ENCODE measurements around the gene NYAP2. TPM values are rescaled to one million over a fixed set of nuclear protein-coding genes. Genes with fewer than 3 reads are reported as not detected.

NYAP2 gene
- total and polyA plus RNA-seq, 4 donors, result 0.15 to 2.0 (median 0.96) TPM

DNA sequence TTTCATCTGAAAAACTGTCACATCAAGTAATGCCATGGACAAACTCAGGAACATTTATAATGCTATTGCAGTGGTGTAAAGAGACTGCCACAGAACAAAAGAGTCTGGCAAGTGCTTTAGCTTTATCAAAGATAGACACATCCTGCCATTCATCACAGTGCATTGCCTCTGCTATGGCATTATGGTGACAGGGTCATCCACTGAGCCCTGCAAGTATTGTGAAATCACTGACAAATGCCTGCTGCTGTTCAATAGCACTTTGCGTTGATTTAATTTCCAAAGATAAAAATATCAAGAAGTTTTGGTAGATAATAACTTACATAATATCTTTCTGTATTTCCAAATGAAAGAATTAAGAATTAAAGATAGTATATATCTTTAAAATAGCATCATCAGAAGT, 38.7 kb downstream of the NYAP2 start:
- H3K27me3 ChIP-seq (ENCODE audit: control insufficient read depth in 1 of 2, insufficient read depth in 2 of 2, low read length in 1 of 2), result no peaks in the 10 kb centered on the region
- WGBS, 2 donors, result 73 to 88% methylated on average over 1 of the region's 1 CpG
- DNase-seq, result no peak
- ATAC-seq (ENCODE audit: low FRiP score), result no peak
- H3K27ac ChIP-seq (ENCODE audit: low read depth in 1 of 2, low read length in 2 of 2), result no peak overlapping the region
- H3K36me3 ChIP-seq (ENCODE audit: control insufficient read depth in 1 of 2, insufficient read depth in 2 of 2, low read length in 1 of 2), result no peaks in the 10 kb centered on the region
- no peaks in the 10 kb centered on the region for H3K4me1 ChIP-seq (ENCODE audit: control insufficient read depth in 1 of 2, insufficient read depth in 2 of 2, low read length in 2 of 2)
- H3K9me3 ChIP-seq (ENCODE audit: control insufficient read depth, low read length), result no peaks in the 10 kb centered on the region
- no peak overlapping the region for H3K4me3 ChIP-seq (ENCODE audit: low read length in 2 of 2)
- intact Hi-C loops (cut with DNase I), result no loop called here

DNA sequence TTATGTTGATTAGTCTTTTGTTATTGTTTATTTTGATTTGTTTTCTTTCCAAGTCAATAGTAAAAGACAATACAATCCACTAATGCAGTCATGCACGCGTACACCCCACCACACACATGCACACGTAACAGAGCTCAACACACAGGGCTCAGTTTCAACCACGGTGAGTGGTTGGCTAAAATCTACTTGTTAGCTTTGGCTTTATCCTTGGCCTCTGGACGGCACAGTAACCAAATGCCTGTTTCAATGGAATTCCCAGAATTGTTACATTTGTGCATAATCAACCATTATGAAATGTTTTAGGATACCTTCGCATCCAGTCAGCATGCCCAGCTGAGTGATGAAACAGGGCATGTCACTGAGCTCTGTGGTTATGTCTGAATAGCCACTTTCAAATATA, 53.2 kb downstream of the NYAP2 start:
- Histone ChIP-seq H3K27me3 (ENCODE audit: control insufficient read depth in 1 of 2, insufficient read depth in 2 of 2, low read length in 1 of 2) (no peaks in the 10 kb centered on the region), H3K4me1 (ENCODE audit: control insufficient read depth in 1 of 2, insufficient read depth in 2 of 2, low read length in 2 of 2) (no peaks in the 10 kb centered on the region), H3K27ac (ENCODE audit: low read depth in 1 of 2, low read length in 2 of 2) (no peak overlapping the region), H3K4me3 (ENCODE audit: low read length in 2 of 2) (no peak overlapping the region), H3K36me3 (ENCODE audit: control insufficient read depth in 1 of 2, insufficient read depth in 2 of 2, low read length in 1 of 2) (no peaks in the 10 kb centered on the region), H3K9me3 (ENCODE audit: control insufficient read depth, low read length) (no peaks in the 10 kb centered on the region)
- intact Hi-C loops (cut with DNase I), result no loop called here
- DNase-seq, result no peak
- 17 to 25% methylated on average over 6 of the region's 6 CpGs for WGBS, 2 donors
- no peak for ATAC-seq (ENCODE audit: low FRiP score)

DNA sequence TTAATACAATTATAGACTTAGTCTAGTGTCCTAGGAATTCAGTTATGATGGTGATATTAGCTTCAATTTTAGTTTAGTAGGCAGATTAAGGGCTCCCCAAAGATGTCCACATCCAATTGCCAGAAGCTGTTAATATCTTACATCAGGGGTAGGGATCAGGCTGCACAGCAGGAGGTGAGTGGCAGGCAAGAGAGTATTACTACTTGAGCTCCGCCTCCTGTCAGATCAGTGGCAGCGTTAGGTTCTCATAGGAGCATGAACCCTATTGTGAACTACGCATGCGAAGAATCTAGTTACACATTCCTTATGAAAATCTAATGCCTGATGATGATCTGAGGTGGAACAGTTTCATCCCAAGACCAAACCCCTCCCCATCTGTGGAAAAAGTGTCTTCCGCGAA, 54.9 kb downstream of the NYAP2 start:
- intact Hi-C loops (cut with DNase I), result no loop called here

DNA sequence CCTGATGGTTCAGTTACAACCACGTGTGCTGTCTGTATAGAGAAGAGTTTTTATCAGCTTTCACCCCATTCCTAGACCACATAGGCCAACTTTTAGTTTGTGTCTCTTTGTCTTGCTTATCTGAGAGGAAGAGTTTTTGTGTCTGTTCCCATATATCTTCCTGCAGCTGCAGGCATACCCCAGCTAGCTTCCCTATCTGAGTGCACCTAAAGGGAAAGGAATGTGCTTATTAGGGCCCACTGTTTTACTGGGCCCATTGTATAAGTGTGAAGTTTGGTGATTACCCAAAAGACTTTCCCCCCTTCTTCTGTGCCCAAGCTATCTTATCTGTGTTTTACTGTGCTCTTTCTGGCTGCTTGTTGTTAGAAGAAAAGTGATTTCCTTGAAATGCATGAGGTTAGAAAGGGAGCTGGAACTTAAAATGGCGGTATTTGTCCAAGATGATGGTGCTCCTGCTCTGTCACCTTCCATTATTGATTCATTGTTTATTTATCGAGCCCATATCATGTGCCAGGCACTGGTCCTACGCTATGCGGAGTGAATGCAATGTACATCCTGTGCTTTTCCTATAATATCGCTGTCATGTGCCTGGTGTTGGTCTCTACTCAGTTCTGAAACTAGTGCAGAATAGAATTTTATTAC, 57.2 kb downstream of the NYAP2 start:
- H3K27me3 ChIP-seq (ENCODE audit: control insufficient read depth in 1 of 2, insufficient read depth in 2 of 2, low read length in 1 of 2), result no peaks in the 10 kb centered on the region
- H3K4me1 ChIP-seq (ENCODE audit: control insufficient read depth in 1 of 2, insufficient read depth in 2 of 2, low read length in 2 of 2), result no peaks in the 10 kb centered on the region
- H3K27ac ChIP-seq (ENCODE audit: low read depth in 1 of 2, low read length in 2 of 2), result no peak overlapping the region
- ATAC-seq (ENCODE audit: low FRiP score) (no peak), DNase-seq (no peak)
- WGBS, 2 donors, result 91 to 93% methylated on average over 6 of the region's 6 CpGs
- no peak overlapping the region for H3K4me3 ChIP-seq (ENCODE audit: low read length in 2 of 2)
- intact Hi-C loops (cut with DNase I), result no loop called here
- no peaks in the 10 kb centered on the region for H3K36me3 ChIP-seq (ENCODE audit: control insufficient read depth in 1 of 2, insufficient read depth in 2 of 2, low read length in 1 of 2)
- H3K9me3 ChIP-seq (ENCODE audit: control insufficient read depth, low read length), result no peaks in the 10 kb centered on the region

More for the DNA sequence above, 54.9 kb downstream of the NYAP2 start:
- ATAC-seq (ENCODE audit: low FRiP score) (no peak), DNase-seq (no peak)
- Histone ChIP-seq H3K36me3 (ENCODE audit: control insufficient read depth in 1 of 2, insufficient read depth in 2 of 2, low read length in 1 of 2) (no peaks in the 10 kb centered on the region), H3K27me3 (ENCODE audit: control insufficient read depth in 1 of 2, insufficient read depth in 2 of 2, low read length in 1 of 2) (no peaks in the 10 kb centered on the region), H3K27ac (ENCODE audit: low read depth in 1 of 2, low read length in 2 of 2) (no peak overlapping the region), H3K4me3 (ENCODE audit: low read length in 2 of 2) (no peak overlapping the region), H3K9me3 (ENCODE audit: control insufficient read depth, low read length) (no peaks in the 10 kb centered on the region), H3K4me1 (ENCODE audit: control insufficient read depth in 1 of 2, insufficient read depth in 2 of 2, low read length in 2 of 2) (no peaks in the 10 kb centered on the region)
- 95% methylated on average over 6 of the region's 6 CpGs for WGBS, 2 donors

DNA sequence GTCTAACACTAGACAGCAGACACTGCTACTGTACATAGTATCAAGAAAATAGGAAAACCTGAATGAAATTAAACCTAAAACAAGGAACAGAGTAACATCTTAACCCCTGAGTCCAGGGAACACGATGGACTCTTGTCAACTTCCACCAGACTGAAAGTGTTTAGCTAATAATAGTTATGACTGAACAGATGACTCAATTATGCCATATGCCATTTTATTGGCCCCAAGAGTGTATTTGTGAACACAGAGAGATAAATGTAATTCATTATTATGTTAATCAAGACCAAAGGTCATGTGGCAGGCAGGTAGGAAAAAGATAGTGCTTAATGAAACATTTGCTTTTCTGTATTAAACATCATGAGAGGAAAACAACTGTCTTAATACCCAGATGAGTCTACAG, 58.0 kb downstream of the NYAP2 start:
- 12 to 15% methylated on average over 1 of the region's 1 CpG for WGBS, 2 donors
- Histone ChIP-seq H3K27ac (ENCODE audit: low read depth in 1 of 2, low read length in 2 of 2) (no peak overlapping the region), H3K36me3 (ENCODE audit: control insufficient read depth in 1 of 2, insufficient read depth in 2 of 2, low read length in 1 of 2) (no peaks in the 10 kb centered on the region), H3K27me3 (ENCODE audit: control insufficient read depth in 1 of 2, insufficient read depth in 2 of 2, low read length in 1 of 2) (no peaks in the 10 kb centered on the region), H3K4me3 (ENCODE audit: low read length in 2 of 2) (no peak overlapping the region), H3K4me1 (ENCODE audit: control insufficient read depth in 1 of 2, insufficient read depth in 2 of 2, low read length in 2 of 2) (no peaks in the 10 kb centered on the region), H3K9me3 (ENCODE audit: control insufficient read depth, low read length) (no peaks in the 10 kb centered on the region)
- no peak for ATAC-seq (ENCODE audit: low FRiP score)
- DNase-seq, result no peak
- intact Hi-C loops (cut with DNase I), result no loop called here

DNA sequence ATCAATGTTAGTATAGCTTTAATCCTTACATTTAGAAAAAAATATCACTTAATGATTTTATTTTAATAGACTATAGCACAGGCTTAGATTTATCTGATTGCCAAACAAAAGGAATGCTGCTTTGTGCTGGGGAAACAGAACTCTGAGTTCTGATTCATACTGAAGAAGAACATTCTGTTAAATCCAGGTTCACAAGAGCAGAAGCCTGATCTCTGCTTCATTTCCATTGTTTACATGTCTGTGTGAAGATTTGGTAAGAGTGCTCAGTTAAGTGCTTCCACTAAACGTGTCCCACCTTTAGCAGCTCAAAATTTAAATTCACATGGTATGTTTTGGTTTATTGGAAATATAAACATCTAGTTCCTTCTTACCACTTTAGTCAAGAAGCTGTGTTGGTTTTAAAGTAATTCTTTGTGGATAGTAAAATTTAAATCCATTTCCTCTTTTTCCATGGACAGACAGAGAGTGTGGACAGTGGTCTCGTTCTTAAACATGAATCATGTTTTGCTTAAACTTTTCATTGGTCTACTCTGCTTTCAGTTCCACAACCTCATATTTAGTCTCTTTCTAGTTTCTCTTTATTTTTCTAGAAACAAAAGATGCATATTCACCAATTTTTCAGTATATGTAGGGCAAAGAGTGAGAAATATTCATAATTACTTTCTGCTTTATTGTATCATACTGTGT, 59.1 kb downstream of the NYAP2 start:
- Histone ChIP-seq H3K9me3 (ENCODE audit: control insufficient read depth, low read length) (no peaks in the 10 kb centered on the region), H3K36me3 (ENCODE audit: control insufficient read depth in 1 of 2, insufficient read depth in 2 of 2, low read length in 1 of 2) (no peaks in the 10 kb centered on the region), H3K27me3 (ENCODE audit: control insufficient read depth in 1 of 2, insufficient read depth in 2 of 2, low read length in 1 of 2) (no peaks in the 10 kb centered on the region), H3K4me3 (ENCODE audit: low read length in 2 of 2) (no peak overlapping the region), H3K27ac (ENCODE audit: low read depth in 1 of 2, low read length in 2 of 2) (no peak overlapping the region), H3K4me1 (ENCODE audit: control insufficient read depth in 1 of 2, insufficient read depth in 2 of 2, low read length in 2 of 2) (no peaks in the 10 kb centered on the region)
- no peak for DNase-seq
- 32 to 35% methylated on average over 2 of the region's 2 CpGs for WGBS, 2 donors
- intact Hi-C loops (cut with DNase I), result no loop called here
- ATAC-seq (ENCODE audit: low FRiP score), result no peak

DNA sequence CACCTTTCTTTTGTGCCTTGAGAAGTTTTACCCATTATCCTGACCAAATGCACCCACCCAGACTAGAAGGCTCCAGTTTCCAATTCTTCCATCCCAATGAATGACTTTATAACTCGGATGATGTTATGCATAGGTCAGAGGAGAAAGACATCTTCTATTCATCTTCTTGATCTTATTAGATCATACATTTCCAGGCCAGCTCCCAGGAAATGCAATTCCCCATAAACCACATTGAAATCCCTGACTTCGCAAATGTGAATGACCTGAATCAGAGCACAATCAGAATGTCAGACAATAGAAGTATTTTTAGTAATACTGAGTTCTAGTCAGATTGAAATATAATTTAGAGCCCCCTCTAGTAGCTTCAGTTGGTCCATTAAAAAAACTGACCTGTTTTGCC, 62.9 kb downstream of the NYAP2 start:
- no peak overlapping the region for H3K4me3 ChIP-seq (ENCODE audit: low read length in 2 of 2)
- H3K36me3 ChIP-seq (ENCODE audit: control insufficient read depth in 1 of 2, insufficient read depth in 2 of 2, low read length in 1 of 2), result no peaks in the 10 kb centered on the region
- no peak overlapping the region for H3K27ac ChIP-seq (ENCODE audit: low read depth in 1 of 2, low read length in 2 of 2)
- ATAC-seq (ENCODE audit: low FRiP score) (no peak), DNase-seq (no peak)
- H3K4me1 ChIP-seq (ENCODE audit: control insufficient read depth in 1 of 2, insufficient read depth in 2 of 2, low read length in 2 of 2), result no peaks in the 10 kb centered on the region
- no peaks in the 10 kb centered on the region for H3K27me3 ChIP-seq (ENCODE audit: control insufficient read depth in 1 of 2, insufficient read depth in 2 of 2, low read length in 1 of 2)
- WGBS, 2 donors, result 94 to 99% methylated on average over 2 of the region's 2 CpGs
- H3K9me3 ChIP-seq (ENCODE audit: control insufficient read depth, low read length), result no peaks in the 10 kb centered on the region
- intact Hi-C loops (cut with DNase I), result no loop called here

DNA sequence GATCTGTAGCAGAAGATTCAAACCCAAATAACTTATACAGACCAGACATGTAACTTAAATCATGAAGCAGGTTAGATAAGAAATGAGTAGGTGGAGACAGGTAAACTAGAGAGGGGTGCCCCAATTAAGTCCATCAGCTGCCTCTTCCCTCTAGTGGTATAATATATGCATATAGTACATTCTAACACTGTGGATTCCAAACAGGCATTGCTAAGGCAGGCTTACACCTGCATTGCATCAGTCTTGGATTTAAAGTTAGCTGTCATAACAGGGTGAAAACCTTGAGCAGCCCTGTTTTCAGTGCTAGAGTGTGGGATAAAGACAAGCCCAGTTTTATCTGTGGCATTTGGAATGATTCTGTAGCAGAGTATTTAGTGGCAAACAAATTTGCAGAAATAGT, 63.4 kb downstream of the NYAP2 start:
- DNase-seq, result no peak
- no peak for ATAC-seq (ENCODE audit: low FRiP score)

DNA sequence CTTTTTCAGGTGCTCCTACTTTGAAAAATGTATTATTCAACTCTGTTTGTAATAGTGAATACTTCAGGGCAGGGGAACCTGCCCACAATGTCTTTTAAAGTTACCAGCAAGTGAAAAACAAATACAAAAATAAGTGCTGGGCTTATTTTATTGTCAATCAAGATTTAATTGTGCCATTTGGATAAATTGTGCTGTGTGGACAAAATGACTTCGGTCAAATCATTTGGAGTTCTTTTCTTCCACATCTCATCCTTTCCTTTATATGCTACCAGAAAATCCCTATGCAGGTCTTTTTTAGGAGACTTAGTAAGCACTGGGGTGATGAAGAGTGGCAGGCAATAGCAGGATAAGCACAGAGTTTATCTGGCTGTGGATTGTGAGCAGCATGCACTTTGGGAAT, 63.9 kb downstream of the NYAP2 start:
- Histone ChIP-seq H3K4me1 (ENCODE audit: control insufficient read depth in 1 of 2, insufficient read depth in 2 of 2, low read length in 2 of 2) (peaks cover 0 to 4% of the 10 kb centered on the region in 2 donors), H3K9me3 (ENCODE audit: control insufficient read depth, low read length) (no peaks in the 10 kb centered on the region), H3K36me3 (ENCODE audit: control insufficient read depth in 1 of 2, insufficient read depth in 2 of 2, low read length in 1 of 2) (no peaks in the 10 kb centered on the region), H3K4me3 (ENCODE audit: low read length in 2 of 2) (no peak overlapping the region), H3K27me3 (ENCODE audit: control insufficient read depth in 1 of 2, insufficient read depth in 2 of 2, low read length in 1 of 2) (no peaks in the 10 kb centered on the region), H3K27ac (ENCODE audit: low read depth in 1 of 2, low read length in 2 of 2) (no peak overlapping the region)
- DNase-seq, result no peak
- WGBS, 2 donors, result 94 to 97% methylated on average over 1 of the region's 1 CpG
- intact Hi-C loops (cut with DNase I), result no loop called here
- ATAC-seq (ENCODE audit: low FRiP score), result no peak

More for the DNA sequence above, 63.4 kb downstream of the NYAP2 start:
- no peaks in the 10 kb centered on the region for H3K36me3 ChIP-seq (ENCODE audit: control insufficient read depth in 1 of 2, insufficient read depth in 2 of 2, low read length in 1 of 2)
- H3K27ac ChIP-seq (ENCODE audit: low read depth in 1 of 2, low read length in 2 of 2), result no peak overlapping the region
- no peaks in the 10 kb centered on the region for H3K9me3 ChIP-seq (ENCODE audit: control insufficient read depth, low read length)
- intact Hi-C loops (cut with DNase I), result no loop called here
- H3K4me3 ChIP-seq (ENCODE audit: low read length in 2 of 2), result no peak overlapping the region
- no peaks in the 10 kb centered on the region for H3K27me3 ChIP-seq (ENCODE audit: control insufficient read depth in 1 of 2, insufficient read depth in 2 of 2, low read length in 1 of 2)
- no peaks in the 10 kb centered on the region for H3K4me1 ChIP-seq (ENCODE audit: control insufficient read depth in 1 of 2, insufficient read depth in 2 of 2, low read length in 2 of 2)
